HEK293T (cell line): ENCODE results near the gene CST9L.

Source experiments
- BHLHE40 ChIP-seq: fragments of 450-650 bp; IDR thresholded peaks from 2 replicates; pipeline ENCODE4 v1.6.1; 2016; ENCODE audit warnings: mild to moderate bottlenecking, moderate library complexity, borderline replicate concordance
- CTBP1 ChIP-seq: fragments of 450-650 bp; IDR thresholded peaks from 2 replicates; pipeline ENCODE4 v1.6.1; 2016; ENCODE audit warnings: borderline replicate concordance

DNA sequence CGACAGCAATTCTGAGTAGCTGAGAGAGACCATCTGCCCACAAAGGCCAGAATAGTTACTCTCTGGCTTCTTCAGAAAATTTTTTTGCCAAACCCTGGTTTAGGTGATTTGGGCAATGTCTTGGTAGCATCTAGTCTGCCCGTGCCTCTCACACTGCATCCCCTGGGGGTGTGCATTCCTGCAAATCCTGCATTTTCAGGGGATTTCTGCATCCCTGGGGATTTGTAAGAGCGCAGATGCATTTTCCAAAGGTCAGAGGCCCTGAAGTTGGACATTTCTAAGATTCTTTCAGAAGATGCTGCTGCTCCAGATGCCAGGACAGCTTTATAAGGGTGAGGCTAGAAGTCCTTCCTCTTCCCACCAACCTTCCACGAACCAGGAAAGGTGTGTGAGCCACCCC is 33.4 kb upstream of the CST9L start:
- no peak for TF ChIP-seq BHLHE40
- no peak for TF ChIP-seq CTBP1
